K562 (cell line): ENCODE measurements around the gene APBB2. TPM values are rescaled to one million over a fixed set of nuclear protein-coding genes. Genes with fewer than 3 reads are reported as not detected.

Experiments
- ARHGAP35 ChIP-seq: fragments of 450-650 bp; IDR thresholded peaks from 2 replicates; pipeline ENCODE4 v1.6.1; 2018; ENCODE audit not compliant: partially characterized antibody
- CXXC5 ChIP-seq: fragments of 250-450 bp; sonication (Bioruptor Pico); IDR thresholded peaks from 2 replicates; pipeline ENCODE4 v1.8.0; 2022; ENCODE audit warnings: inconsistent platforms, mild to moderate bottlenecking, moderate library complexity
- GABPA ChIP-seq: fragments of 200-800 bp; sonication (Bioruptor generic); conservative IDR thresholded peaks from 2 replicates; pipeline ENCODE4 v1.6.1; 2016; ENCODE audit warnings: low read depth, missing genetic modification characterization, missing compliant biosample characterization
- HDAC1 ChIP-seq, 2 experiments: fragments of 450-650 bp; IDR thresholded peaks; 2 replicates each; pipeline ENCODE4 v1.6.1; 2016 to 2017; ENCODE audit warnings: inconsistent platforms in 1 of 2, mild to moderate bottlenecking in 1 of 2, moderate library complexity in 1 of 2
- HMGN3 ChIP-seq: IDR thresholded peaks from 2 replicates; pipeline ENCODE4 v1.6.1; 2011; ENCODE audit warnings: borderline replicate concordance, low read depth, mild to moderate bottlenecking, mixed read lengths, low read length; ENCODE audit not compliant: insufficient read length; ENCODE audit errors: extremely low read depth
- ILK ChIP-seq: fragments of 450-650 bp; IDR thresholded peaks from 2 replicates; pipeline ENCODE4 v1.6.1; 2016; ENCODE audit warnings: missing genetic modification characterization, low read depth, mild to moderate bottlenecking, missing compliant biosample characterization, moderate library complexity, borderline replicate concordance
- TCFL5 ChIP-seq: fragments of 250-450 bp; sonication (Bioruptor Pico); conservative IDR thresholded peaks from 2 replicates; pipeline ENCODE4 v1.6.1; 2021; ENCODE audit warnings: mild to moderate bottlenecking, moderate library complexity, matching md5 sums
- ZBTB2 ChIP-seq: fragments of 450-650 bp; IDR thresholded peaks from 2 replicates; pipeline ENCODE4 v1.6.1; 2016; ENCODE audit warnings: antibody characterized with exemption
- polyA plus RNA-seq, 8 experiments: library from polyadenylated mRNA; depleted of rRNA in 4 of 8; stranded (reverse) in 5 of 8; unstranded in 3 of 8; fragments of >200 nt; fragmentation: Nextera tagmentation in 2 of 8; fragmentation: Illumina TruSeq in 1 of 8; extraction: Ambion mirVana in 2 of 8; extraction: Trizol in 1 of 8; gene quantifications; 2 replicates each; pipeline versions ENCODE4 v1.2.1 to v1.2.3, GENCODE V29; 2011 to 2014; ENCODE audit warnings: inconsistent platforms in 1 of 8, missing spikeins in 1 of 8
- total RNA-seq, 7 experiments: library from RNA; depleted of rRNA in 6 of 7; stranded (reverse); fragments of >200 nt in 6 of 7; fragmentation: Illumina TruSeq in 2 of 7; extraction: Trizol in 2 of 7; gene quantifications; 2 replicates each; pipeline versions ENCODE4 v1.2.1 to v1.2.3, GENCODE V29; 2011 to 2021; ENCODE audit warnings: low replicate concordance in 1 of 7
- TF ChIP-seq, protein P1 (sequence below): sonication (generic); formaldehyde crosslinking; IDR thresholded peaks from 2 replicates; pipeline ENCODE4 v1.8.1; 2022; ENCODE audit warnings: missing genetic modification reagents
- TF ChIP-seq, protein P2 (sequence below): sonication (generic); formaldehyde crosslinking; IDR thresholded peaks from 2 replicates; pipeline ENCODE4 v1.8.0; 2022; ENCODE audit warnings: mild to moderate bottlenecking, low read depth, missing genetic modification reagents

The APBB2 gene
- total and polyA plus RNA-seq, 9 of the 15 experiments (the other 6 are each of a cell fraction or from before 2014, with no cell fraction given), result 0.08 to 2.1 (median 1.4) TPM

DNA sequence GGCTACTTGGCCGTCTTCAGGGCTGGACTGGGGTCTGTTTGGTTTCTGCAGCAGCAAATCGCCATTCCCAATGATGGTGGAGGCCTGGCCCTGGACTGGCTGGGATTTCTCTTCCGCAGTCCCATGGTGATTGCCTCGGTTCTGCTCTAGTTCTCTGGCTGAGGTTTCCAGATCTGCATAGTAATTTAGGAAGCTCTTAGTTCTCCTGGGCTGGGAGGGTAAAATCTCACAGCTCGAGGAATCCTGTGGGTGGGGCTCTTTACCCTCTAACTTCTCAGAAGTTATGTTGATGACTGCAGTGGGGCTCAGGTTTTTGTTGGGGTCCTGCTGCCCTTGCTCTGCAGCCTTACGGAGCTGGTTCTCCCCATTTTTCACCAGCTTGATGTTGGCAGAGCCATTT, 200.6 kb downstream of the APBB2 start (continued):
- TF ChIP-seq, protein P1, sequence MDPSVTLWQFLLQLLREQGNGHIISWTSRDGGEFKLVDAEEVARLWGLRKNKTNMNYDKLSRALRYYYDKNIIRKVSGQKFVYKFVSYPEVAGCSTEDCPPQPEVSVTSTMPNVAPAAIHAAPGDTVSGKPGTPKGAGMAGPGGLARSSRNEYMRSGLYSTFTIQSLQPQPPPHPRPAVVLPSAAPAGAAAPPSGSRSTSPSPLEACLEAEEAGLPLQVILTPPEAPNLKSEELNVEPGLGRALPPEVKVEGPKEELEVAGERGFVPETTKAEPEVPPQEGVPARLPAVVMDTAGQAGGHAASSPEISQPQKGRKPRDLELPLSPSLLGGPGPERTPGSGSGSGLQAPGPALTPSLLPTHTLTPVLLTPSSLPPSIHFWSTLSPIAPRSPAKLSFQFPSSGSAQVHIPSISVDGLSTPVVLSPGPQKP (CRISPR knock-in tag), result no peak
- no peak for TF ChIP-seq CXXC5 (CRISPR knock-in tag)
- TF ChIP-seq ARHGAP35, result no peak
- TF ChIP-seq, protein P2, sequence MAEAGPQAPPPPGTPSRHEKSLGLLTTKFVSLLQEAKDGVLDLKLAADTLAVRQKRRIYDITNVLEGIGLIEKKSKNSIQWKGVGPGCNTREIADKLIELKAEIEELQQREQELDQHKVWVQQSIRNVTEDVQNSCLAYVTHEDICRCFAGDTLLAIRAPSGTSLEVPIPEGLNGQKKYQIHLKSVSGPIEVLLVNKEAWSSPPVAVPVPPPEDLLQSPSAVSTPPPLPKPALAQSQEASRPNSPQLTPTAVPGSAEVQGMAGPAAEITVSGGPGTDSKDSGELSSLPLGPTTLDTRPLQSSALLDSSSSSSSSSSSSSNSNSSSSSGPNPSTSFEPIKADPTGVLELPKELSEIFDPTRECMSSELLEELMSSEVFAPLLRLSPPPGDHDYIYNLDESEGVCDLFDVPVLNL (CRISPR knock-in tag), result no peak
- TF ChIP-seq ZBTB2, result no peak
- TF ChIP-seq HDAC1 (IDR thresholded peaks at IDR 0.05), result no peak
- no peak for TF ChIP-seq GABPA (tag)
- no peak for TF ChIP-seq HMGN3
- TF ChIP-seq TCFL5 (CRISPR knock-in tag), result no peak
- TF ChIP-seq ILK, result no peak
